ENCODE data around the gene GULP1. TPM values are rescaled to one million over a fixed set of nuclear protein-coding genes. Genes with fewer than 3 reads are reported as not detected.

Gene GULP1
- total RNA-seq, 1 donor from 2014 or later = 22.8 TPM

DNA sequence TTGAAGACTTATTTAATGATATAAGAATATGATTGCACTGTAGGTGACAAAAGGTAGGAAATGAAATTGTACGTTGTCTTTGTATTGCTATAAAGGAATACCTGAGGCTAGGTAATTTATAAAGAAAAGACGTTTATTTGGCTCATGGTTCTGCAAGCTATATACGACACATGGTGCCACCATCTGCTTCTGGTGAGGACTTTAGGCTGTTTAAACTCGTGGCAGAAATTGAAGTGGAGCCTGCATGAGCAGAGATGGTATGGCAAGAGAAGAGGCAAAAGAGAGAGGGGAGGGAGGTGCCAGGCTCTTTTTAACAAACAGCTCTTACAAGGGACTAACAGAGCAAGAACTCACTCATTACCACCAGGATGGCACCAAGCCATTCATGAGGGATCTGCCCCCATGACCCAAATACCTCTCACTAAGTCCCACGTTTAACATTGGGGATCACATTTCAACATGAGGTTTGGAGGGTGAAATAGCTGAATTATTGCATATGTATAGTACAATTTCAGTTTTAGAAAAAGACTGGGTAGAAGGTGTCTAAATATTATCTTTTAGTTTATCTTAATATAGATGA lies 86.8 kb downstream of the GULP1 start:
- H3K4me1 Mint-ChIP-seq (ENCODE audit: unreplicated experiment) = peaks cover 14% of the 10 kb centered on the region
- no peaks in the 10 kb centered on the region for H3K9me3 Mint-ChIP-seq (ENCODE audit: unreplicated experiment)
- H3K4me3 Mint-ChIP-seq (ENCODE audit: unreplicated experiment) = no peak overlapping the region
- no peaks in the 10 kb centered on the region for H3K36me3 Mint-ChIP-seq (ENCODE audit: low read depth, unreplicated experiment)
- TF ChIP-seq, protein P1, sequence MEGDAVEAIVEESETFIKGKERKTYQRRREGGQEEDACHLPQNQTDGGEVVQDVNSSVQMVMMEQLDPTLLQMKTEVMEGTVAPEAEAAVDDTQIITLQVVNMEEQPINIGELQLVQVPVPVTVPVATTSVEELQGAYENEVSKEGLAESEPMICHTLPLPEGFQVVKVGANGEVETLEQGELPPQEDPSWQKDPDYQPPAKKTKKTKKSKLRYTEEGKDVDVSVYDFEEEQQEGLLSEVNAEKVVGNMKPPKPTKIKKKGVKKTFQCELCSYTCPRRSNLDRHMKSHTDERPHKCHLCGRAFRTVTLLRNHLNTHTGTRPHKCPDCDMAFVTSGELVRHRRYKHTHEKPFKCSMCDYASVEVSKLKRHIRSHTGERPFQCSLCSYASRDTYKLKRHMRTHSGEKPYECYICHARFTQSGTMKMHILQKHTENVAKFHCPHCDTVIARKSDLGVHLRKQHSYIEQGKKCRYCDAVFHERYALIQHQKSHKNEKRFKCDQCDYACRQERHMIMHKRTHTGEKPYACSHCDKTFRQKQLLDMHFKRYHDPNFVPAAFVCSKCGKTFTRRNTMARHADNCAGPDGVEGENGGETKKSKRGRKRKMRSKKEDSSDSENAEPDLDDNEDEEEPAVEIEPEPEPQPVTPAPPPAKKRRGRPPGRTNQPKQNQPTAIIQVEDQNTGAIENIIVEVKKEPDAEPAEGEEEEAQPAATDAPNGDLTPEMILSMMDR (IDR thresholded peaks at IDR 0.05; ENCODE audit: unreplicated experiment) = no peak
- H3K27me3 Mint-ChIP-seq (ENCODE audit: unreplicated experiment) = no peaks in the 10 kb centered on the region
- no peak for DNase-seq (ENCODE audit: low spot score)
- no peak overlapping the region for H3K27ac Mint-ChIP-seq (ENCODE audit: unreplicated experiment)

DNA sequence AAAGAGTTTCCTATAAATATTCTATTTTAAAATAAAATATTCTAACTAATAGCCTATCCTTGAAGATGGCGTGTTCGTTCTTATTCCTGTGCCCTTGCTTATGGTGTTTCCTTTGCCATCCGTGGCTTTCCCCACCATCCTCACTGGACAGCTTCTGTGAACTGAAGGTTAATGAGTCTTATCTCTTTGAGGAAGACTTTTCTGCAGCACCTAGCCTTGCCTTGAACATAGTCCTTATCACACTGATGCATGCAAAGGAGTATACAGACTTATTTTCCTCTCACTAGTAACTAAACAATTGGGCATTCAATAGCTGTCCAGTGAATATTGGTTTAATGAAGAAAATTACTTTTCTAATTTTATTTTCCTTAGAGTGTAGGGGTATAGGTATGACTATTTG lies 88.1 kb downstream of the GULP1 start:
- H3K27me3 Mint-ChIP-seq (ENCODE audit: unreplicated experiment) = no peaks in the 10 kb centered on the region
- peaks cover 9% of the 10 kb centered on the region for H3K36me3 Mint-ChIP-seq (ENCODE audit: low read depth, unreplicated experiment)
- H3K9me3 Mint-ChIP-seq (ENCODE audit: unreplicated experiment) = peaks cover 9% of the 10 kb centered on the region
- H3K27ac Mint-ChIP-seq (ENCODE audit: unreplicated experiment) = no peak overlapping the region
- H3K4me1 Mint-ChIP-seq (ENCODE audit: unreplicated experiment) = peaks cover 7% of the 10 kb centered on the region
- TF ChIP-seq, protein P1 (IDR thresholded peaks at IDR 0.05; ENCODE audit: unreplicated experiment) = no peak
- H3K4me3 Mint-ChIP-seq (ENCODE audit: unreplicated experiment) = no peak overlapping the region
- no peak for DNase-seq (ENCODE audit: low spot score)

DNA sequence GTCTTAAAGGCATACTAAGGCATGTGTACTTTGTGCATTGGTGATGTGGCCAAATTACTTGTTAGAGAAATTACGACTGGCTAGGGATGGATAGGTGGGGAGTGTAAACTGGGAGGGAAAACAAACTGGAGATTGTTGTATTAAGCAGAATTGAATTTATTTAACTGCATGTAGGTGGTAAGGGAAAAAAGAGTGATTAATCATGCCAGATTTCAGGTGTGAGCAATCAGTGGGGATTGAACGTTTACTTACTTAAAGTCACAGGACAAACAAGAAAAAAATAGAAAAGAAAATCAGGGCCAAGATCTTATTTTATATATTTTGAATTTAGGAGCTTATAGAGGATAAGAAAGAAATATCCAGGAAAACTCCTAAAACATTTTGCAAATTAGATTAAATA lies 88.6 kb downstream of the GULP1 start:
- Mint-ChIP-seq H3K36me3 (ENCODE audit: low read depth, unreplicated experiment) (peaks cover 14% of the 10 kb centered on the region), H3K4me1 (ENCODE audit: unreplicated experiment) (peaks cover 2% of the 10 kb centered on the region), H3K27me3 (ENCODE audit: unreplicated experiment) (no peaks in the 10 kb centered on the region), H3K4me3 (ENCODE audit: unreplicated experiment) (no peak overlapping the region), H3K9me3 (ENCODE audit: unreplicated experiment) (peaks cover 10% of the 10 kb centered on the region), H3K27ac (ENCODE audit: unreplicated experiment) (no peak overlapping the region)
- TF ChIP-seq, protein P1 (IDR thresholded peaks at IDR 0.05; ENCODE audit: unreplicated experiment) = no peak
- DNase-seq (ENCODE audit: low spot score) = no peak

DNA sequence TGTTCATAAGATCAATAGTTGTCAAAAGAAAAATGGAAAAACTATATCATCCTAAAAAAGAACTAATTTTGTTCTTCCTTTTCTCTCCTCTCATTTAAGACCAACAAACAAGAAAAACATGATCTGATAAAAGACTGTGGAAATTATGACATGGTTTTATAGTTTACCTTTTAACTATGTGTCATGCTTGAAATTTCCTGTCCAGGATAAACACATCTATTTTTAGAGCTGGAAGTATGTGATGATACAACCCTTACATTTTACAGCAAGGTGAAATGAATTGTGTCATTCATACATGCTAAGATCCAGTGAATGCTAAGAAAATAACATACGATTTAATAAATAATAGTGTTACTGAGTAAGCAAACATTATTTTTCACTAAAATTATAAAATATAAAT lies 89.9 kb downstream of the GULP1 start:
- TF ChIP-seq, protein P1 (IDR thresholded peaks at IDR 0.05; ENCODE audit: unreplicated experiment) = no peak
- Mint-ChIP-seq H3K4me3 (ENCODE audit: unreplicated experiment) (no peak overlapping the region), H3K9me3 (ENCODE audit: unreplicated experiment) (peaks cover 17% of the 10 kb centered on the region), H3K4me1 (ENCODE audit: unreplicated experiment) (no peaks in the 10 kb centered on the region), H3K36me3 (ENCODE audit: low read depth, unreplicated experiment) (peaks cover 22% of the 10 kb centered on the region), H3K27ac (ENCODE audit: unreplicated experiment) (no peak overlapping the region), H3K27me3 (ENCODE audit: unreplicated experiment) (no peaks in the 10 kb centered on the region)
- DNase-seq (ENCODE audit: low spot score) = no peak

DNA sequence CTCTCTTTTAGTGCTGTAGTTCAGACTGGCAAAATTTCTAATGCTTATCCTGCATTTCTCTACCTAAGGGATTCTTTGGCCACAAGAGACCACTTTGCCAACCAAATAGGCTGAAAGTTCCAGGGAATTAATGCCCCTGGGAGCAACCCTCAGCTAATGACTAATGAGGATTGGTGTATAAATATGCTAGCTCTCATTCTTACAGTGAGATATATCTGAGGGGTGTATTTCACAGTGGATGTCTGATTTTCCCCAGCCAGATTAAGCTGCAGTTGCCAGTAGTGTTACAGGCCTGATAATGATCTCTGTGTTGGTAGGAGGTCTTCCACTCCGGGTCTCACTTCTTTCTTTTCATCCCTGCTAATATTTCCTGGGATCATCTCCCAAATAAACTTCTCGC lies 90.4 kb downstream of the GULP1 start:
- DNase-seq (ENCODE audit: low spot score) = no peak
- Mint-ChIP-seq H3K36me3 (ENCODE audit: low read depth, unreplicated experiment) (peaks cover 22% of the 10 kb centered on the region), H3K4me1 (ENCODE audit: unreplicated experiment) (no peaks in the 10 kb centered on the region), H3K27ac (ENCODE audit: unreplicated experiment) (no peak overlapping the region), H3K9me3 (ENCODE audit: unreplicated experiment) (peaks cover 17% of the 10 kb centered on the region), H3K27me3 (ENCODE audit: unreplicated experiment) (no peaks in the 10 kb centered on the region), H3K4me3 (ENCODE audit: unreplicated experiment) (no peak overlapping the region)
- TF ChIP-seq, protein P1 (IDR thresholded peaks at IDR 0.05; ENCODE audit: unreplicated experiment) = no peak
